Cardiac septum (tissue), 1 donor: ENCODE results near the gene DHX38. TPM values are rescaled to one million over a fixed set of nuclear protein-coding genes. Genes with fewer than 3 reads are reported as not detected.
"Not testable (repeated sequence)": the region's sequence is repeated elsewhere in the genome, so short reads cannot be mapped to it uniquely, and the experiment has no call there.

Source experiments
- DNase-seq: peaks from one replicate; pipeline ENCODE4 v3.0.0-alpha.2; 2020; ENCODE audit warnings: low spot score
- intact Hi-C: fragments of 100-400 bp; cut with DNase I; formaldehyde crosslinking; loops from one replicate; pipeline ENCODE4 v1.14.0; 2022
- total RNA-seq: library from RNA; stranded (reverse); fragmentation: NEBNext Ultra II Directional; extraction: Animal tissue kit (Norgen Biotek cat#: 25700); gene quantifications from one replicate; pipeline ENCODE4 v1.2.1, GENCODE V29; 2021
- donor health status: DM: no; HTN: no; CAD: no.

Gene DHX38
- total RNA-seq, 1 donor from 2014 or later = 41.2 TPM

GRCh38 chr16:72076991-72077706 is 16.5 kb upstream of the DHX38 start:
- DNase-seq, intact Hi-C loops: not testable (repeated sequence)

GRCh38 chr16:72083778-72084404 is 9.8 kb upstream of the DHX38 start:
- intact Hi-C loops = no loop called here
- no peak for DNase-seq

GRCh38 chr16:72084445-72084844 is 9.2 kb upstream of the DHX38 start:
- no peak for DNase-seq

GRCh38 chr16:72085002-72085401 is 8.6 kb upstream of the DHX38 start:
- intact Hi-C loops = no loop called here
- DNase-seq = no peak

More at GRCh38 chr16:72084445-72084844, 9.2 kb upstream of the DHX38 start:
- intact Hi-C loops = no loop called here

DNA sequence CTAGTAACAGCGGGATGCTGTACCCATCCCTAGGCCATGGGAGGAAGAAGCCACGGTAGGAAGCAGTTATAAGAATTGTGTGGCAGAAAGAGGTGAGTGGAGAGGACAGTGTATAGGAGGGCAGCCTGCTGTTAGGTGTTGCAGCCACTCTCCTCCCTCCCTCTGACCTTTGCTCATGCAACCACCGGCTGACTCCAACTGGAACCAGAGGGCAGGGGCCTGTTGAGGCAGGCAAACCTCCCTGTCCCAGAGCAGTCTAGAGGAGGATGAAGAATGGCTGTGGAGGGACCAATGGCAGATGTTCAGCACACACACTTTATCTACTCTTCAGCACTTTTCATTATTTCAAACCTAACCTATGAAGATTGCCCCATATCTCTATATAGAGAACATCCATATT is 2.4 kb upstream of the DHX38 start:
- DNase-seq = no peak
- intact Hi-C loops = loop anchor here (10.0 kb wide), 1 partner anchor 196 kb away; the partner anchor contains the start of gene IST1

GRCh38 chr16:72092832-72093447 is 707 bp upstream of the DHX38 start:
- no peak for DNase-seq

GRCh38 chr16:72094266-72094610 is 591 bp downstream of the DHX38 start:
- no peak for DNase-seq
- intact Hi-C loops = loop anchor here (2.0 to 10.0 kb wide), 2 partner anchors 85 to 199 kb away; partner anchors contain the start of genes DHODH and IST1

More at GRCh38 chr16:72092832-72093447, 707 bp upstream of the DHX38 start:
- intact Hi-C loops = loop anchor here (10.0 kb wide), 1 partner anchor 198 kb away; the partner anchor contains the start of gene IST1

DNA sequence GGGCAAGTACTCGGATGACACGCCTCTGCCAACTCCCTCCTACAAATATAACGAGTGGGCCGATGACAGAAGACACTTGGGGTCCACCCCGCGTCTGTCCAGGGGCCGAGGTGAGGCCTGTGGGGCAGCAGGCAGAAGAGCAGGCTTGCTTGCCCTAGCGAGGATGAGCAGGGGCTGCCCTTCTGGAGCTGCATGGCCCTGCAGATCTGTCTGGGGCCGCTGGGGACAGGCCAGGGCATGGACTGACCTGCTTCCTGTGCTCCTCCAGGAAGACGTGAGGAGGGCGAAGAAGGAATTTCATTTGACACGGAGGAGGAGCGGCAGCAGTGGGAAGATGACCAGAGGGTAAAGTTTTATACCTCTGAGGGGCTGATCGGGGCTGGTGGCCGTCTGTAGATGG is 5.3 kb downstream of the DHX38 start:
- no peak for DNase-seq
- intact Hi-C loops = loop anchor here (1.0 to 10.0 kb wide), 2 partner anchors 34 to 204 kb away; partner anchors contain the start of gene IST1

- DNase-seq = no peak
- intact Hi-C loops = loop anchor here (1.0 to 10.0 kb wide), 2 partner anchors 34 to 205 kb away; partner anchors contain the start of gene IST1
Observed at GRCh38 chr16:72099377-72099818, 5.8 kb downstream of the DHX38 start.

GRCh38 chr16:72101195-72101594 is 7.5 kb downstream of the DHX38 start:
- DNase-seq = no peak
- intact Hi-C loops = no loop called here

- intact Hi-C loops = no loop called here
- DNase-seq = no peak
Observed at GRCh38 chr16:72104905-72105304, 11.3 kb downstream of the DHX38 start.

GRCh38 chr16:72105978-72106377 is 12.3 kb downstream of the DHX38 start:
- intact Hi-C loops = no loop called here
- no peak for DNase-seq

DNA sequence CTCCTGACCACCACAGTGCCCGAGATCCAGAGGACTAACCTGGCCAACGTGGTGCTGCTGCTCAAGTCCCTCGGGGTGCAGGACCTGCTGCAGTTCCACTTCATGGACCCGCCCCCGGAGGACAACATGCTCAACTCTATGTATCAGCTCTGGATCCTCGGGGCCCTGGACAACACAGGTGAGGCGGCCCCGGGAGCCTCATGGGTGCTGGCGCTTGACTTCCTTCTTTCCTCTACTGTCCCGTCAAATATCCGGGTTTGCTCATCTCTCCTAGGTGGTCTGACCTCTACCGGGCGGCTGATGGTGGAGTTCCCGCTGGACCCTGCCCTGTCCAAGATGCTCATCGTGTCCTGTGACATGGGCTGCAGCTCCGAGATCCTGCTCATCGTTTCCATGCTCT is 13.7 kb downstream of the DHX38 start:
- intact Hi-C loops = no loop called here
- no peak for DNase-seq

DNA sequence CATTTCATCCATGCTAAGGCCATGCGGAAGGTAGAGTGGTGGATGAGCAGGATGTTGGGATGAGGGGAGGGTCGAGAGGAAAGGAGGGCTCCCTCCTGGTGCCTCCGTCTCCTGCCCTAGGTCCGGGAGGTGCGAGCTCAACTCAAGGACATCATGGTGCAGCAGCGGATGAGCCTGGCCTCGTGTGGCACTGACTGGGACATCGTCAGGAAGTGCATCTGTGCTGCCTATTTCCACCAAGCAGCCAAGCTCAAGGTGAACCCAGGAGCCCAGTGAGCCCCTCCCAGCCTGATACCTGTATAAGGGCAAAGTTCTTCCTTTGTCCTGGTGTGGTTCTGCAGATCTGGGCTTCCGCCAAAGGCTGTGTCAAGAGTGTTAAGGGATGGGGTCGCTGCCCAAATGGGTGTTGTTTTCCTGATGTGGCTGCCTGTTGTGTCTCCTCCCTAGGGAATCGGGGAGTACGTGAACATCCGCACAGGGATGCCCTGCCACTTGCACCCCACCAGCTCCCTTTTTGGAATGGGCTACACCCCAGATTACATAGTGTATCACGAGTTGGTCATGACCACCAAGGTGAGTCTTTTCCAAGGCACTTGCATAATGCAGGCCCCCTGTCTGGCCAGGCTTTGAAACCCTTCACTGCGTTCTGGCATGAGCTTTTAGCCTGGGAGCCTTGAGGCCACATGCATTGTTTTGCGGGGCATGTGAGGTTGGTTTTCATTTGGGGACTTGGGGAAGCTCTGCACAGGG is 14.9 kb downstream of the DHX38 start:
- intact Hi-C loops = no loop called here
- DNase-seq = no peak

DNA sequence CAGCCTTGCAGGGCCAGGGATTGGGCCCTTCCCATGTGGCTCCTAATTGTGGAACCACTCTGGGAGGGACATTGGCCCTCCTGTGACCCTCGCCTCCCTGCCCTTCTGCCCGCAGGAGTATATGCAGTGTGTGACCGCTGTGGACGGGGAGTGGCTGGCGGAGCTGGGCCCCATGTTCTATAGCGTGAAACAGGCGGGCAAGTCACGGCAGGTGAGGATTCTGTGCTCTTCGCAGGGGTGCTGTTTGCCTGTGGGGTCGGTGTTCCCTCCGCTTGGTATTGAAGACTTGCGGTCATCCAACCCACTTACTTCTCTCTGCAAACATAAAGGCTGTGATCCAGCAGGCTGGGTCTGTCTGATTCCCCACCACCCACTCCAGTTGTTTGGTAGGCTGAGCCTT is 15.7 kb downstream of the DHX38 start:
- intact Hi-C loops = no loop called here
- no peak for DNase-seq

DNA sequence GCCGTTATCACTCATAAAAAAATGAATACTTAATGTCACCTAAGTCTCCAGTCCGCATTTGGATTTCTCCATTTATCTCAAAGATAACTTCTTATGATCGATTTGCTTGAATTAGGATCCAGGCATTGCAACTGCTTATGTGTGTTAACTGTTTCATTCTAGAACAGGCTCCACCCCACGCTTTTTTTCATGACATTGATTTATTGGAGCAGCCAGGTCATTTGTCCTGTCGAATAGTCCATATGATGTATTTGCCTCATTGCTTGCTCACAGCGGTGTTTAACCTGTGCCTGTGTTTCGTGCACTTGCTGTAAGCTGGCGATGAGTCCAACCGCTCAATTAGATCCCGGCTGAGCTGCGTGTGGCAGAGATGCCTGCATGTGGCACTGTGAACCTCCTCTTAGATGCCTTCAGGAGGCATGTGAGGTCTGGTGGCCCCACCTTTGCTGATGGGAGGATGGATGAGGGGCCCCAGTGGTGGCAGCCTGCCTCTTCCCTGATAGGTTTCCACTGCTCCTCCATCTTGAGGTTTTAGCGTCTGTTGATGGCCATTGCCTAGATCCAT is 16.4 kb downstream of the DHX38 start:
- intact Hi-C loops = no loop called here
- no peak for DNase-seq

DNA sequence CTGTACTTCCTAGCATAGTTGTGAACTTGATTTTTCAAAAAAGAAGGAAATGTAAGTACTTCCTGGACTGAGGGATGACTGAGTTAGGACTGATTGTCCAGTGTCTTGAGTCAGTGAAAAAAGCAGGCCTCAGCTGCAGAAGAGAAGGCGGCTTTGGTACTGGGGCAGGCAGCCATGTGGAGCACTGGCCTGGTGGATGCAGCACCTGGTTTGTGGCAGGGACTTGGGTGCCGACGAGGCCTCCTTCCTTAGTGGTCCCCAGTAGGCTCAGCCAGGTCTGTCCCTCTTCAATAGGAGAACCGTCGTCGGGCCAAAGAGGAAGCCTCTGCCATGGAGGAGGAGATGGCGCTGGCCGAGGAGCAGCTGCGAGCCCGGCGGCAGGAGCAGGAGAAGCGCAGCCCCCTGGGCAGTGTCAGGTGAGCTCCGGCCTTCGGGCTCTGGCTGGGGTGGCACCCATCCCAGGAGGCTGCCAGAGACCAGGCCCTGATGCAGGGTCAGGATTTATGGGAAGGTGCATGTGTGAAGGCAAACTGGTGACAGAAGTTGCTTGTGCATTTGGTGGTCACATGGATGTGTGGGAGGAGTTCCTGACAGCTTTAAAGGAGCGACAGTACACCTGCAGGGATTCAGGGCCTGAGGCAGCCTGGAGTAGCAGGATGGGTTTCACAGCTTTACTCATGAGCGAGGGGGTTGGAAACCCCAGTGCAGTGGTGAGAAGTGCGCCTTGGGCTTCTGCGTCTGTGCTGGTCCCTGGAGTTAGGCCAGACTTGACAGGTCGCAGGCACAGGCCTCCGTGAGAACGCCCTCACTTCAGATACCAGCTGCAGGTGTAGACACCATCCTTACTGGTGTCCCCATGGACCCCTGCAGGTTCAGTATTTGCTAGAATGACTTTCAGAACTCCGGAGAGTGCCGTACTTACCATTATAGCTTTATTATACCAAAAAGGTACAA is 17.3 kb downstream of the DHX38 start:
- DNase-seq = no peak

GRCh38 chr16:72111657-72112451 is 18.2 kb downstream of the DHX38 start:
- intact Hi-C loops = no loop called here
- DNase-seq = no peak

More for the DNA sequence above, 17.3 kb downstream of the DHX38 start:
- intact Hi-C loops = no loop called here
